SHP77 treated with DMSO at 0.1 percent for 48 hours (cell line): ENCODE results near the gene NGLY1.

ENCODE experiments used
- DNase-seq: peaks from one replicate; lab custom pipeline; 2025; lab: John Stamatoyannopoulos, UW

Gene NGLY1

DNA sequence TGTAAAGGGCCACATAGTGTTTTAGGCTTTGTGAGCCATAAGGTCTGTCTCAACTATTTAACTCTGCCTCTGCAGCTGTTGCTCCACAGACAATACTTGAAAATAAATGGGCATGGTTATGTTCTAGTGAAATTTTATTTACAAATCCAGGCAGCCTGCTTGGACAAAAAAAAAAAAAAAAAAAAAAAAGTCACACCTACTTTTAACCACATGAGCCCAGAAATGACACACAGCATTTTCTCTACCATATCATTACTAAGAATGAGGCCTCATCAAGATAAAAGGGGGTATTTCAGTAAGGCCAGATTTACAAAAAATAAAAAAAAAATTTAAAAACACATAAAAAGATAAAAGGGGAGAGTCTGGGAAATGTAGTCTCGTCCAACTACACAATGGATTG, 1.7 kb upstream of the NGLY1 start:
- no peak for DNase-seq

GRCh38 chr3:25783661-25784512, 644 bp upstream of the NGLY1 start:
- peak; percentile 24 for DNase-seq

DNA sequence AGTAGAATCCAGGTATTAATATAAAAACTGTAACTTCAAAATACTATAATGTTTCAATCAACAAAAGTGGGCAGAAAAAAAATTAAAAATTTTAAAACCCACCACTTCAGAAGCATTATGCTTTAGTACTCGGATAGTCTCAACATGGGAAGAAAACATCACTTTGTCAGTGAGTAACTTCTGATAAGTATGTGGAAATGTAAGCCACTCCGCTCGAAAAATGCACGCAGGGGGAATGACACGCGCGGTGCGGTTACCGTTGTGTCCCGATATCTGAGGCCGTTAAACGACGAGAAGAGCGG, 656 bp downstream of the NGLY1 start:
- no peak for DNase-seq

- DNase-seq: no peak
Measured at GRCh38 chr3:25781758-25782594, 1.3 kb downstream of the NGLY1 start.

GRCh38 chr3:25781145-25781757, 2.0 kb downstream of the NGLY1 start:
- DNase-seq: no peak

GRCh38 chr3:25780618-25781017, 2.6 kb downstream of the NGLY1 start:
- DNase-seq: no peak

- no peak for DNase-seq
Measured at GRCh38 chr3:25775936-25776335, 7.3 kb downstream of the NGLY1 start.

GRCh38 chr3:25768851-25769250, 14.4 kb downstream of the NGLY1 start:
- DNase-seq: no peak

DNA sequence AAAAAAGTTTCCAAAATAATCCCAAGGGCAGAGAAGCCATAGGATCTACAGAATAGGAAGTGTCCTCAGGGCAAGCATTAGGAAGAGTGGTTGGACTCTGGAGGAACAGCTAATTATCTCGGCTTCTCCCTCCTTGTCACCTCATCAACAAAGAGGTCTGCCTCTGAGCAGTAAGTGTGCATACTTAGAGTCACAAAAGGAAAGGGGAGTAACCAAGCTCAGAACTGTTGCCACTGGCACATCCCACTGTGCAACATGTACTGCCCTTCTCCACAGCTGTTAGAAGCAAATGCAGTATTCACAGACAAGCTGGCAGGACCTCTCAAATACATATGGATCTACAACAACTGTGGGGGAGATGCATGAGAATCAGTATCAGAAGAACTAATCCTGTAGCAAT, 31.5 kb downstream of the NGLY1 start:
- DNase-seq: no peak

- no peak for DNase-seq
Measured at GRCh38 chr3:25751048-25751447, 32.2 kb downstream of the NGLY1 start.

DNA sequence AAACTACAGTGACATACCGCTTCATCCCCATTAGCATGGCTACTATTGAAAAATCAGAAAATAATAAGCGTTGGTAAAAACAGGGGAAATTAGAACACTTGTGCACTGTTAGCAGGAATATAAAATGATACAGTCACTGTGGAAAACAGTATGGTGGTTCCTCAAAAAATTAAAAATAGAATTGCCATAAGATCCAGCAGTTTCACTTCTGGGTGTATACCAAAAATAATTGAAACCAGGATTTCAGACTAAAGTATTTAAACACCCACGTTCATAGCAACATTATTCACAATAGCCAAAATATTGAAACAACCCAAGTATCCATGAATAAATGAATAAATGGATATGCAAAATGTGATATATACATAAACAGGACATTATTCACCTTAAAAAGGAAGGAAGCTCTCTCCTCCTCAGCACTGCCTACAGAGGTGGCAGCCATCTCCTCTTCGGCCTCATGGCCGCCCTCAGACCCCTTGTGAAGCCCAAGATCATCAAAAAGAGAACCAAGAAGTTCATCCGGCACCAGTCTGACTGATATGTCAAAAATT, 34.1 kb downstream of the NGLY1 start:
- DNase-seq: no peak

- no peak for DNase-seq
Measured at GRCh38 chr3:25748189-25748588, 35.1 kb downstream of the NGLY1 start.

- no peak for DNase-seq
Measured at GRCh38 chr3:25747033-25747432, 36.2 kb downstream of the NGLY1 start.

DNA sequence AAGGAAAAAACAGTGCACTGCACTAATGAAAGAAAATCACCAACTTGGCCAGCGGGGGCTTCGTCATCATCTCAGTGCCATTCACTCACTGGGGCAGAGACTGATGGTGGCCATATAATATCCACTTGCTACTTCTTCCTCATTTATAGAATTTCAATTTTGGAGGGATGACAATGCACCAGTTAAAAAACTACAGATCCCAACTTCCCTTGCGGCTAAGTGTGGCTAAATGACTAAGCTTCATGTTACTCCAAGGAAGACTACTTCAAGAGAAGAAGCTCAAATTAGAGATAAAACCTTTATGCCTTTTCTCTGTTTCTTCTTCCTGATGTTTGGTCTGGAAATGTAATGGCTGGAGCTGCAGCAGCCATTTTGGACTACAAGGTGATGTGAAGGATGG, 38.8 kb downstream of the NGLY1 start:
- DNase-seq: no peak

- DNase-seq: no peak
Measured at GRCh38 chr3:25728101-25728500, 55.1 kb downstream of the NGLY1 start.

- DNase-seq: no peak
Measured at GRCh38 chr3:25727316-25727715, 55.9 kb downstream of the NGLY1 start.

GRCh38 chr3:25725810-25726209, 57.4 kb downstream of the NGLY1 start:
- no peak for DNase-seq

DNA sequence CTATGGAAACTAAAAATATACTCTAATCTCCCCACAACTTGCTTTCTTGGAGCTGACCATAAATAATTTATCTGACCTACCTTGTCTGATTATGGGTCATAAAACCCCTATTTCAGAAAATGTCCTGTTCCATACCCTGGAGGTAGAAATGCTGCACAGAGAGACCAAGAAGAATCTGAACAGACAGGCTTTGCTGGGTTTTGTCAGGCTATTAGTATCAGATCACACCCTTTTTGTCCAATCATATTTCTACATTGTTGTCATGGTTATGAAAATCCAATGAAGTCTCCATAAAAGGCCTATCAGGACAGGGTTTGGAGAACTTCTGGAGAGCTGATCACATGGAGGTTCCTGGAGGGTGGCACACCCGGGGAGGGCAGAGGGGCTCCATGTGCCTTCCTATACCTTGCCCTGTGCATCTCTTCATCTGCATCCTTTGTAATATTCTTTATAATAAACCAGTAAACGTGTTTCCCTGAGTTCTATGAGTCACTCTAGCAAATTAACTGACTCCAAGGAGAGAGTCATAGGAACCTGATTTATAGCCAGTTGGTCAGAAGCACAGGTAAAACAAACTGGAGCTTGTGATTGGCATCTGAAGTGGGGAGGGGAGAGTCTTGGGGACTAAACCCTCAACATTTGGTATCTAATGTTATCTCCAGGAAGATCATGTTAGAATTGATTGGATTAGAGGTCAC, 58.1 kb downstream of the NGLY1 start:
- no peak for DNase-seq

DNA sequence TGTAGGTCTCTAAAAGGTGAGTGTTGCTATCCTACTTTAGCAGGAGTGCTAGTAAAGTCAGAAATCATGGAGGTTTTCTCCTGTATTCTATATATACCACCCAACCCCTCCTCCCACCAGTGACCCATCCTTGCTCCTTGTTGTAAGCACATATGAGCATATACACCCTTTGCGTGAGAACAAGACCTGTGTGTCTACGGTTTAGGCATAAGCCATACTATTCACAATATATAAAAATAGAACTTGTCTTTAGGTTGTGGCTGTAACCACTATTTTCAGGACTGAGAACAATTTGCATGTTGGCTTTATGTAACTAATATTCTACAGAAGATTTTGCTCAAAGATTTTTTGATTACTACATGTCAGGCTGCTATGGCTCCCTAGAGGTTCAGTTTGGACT, 59.4 kb downstream of the NGLY1 start:
- DNase-seq: no peak

DNA sequence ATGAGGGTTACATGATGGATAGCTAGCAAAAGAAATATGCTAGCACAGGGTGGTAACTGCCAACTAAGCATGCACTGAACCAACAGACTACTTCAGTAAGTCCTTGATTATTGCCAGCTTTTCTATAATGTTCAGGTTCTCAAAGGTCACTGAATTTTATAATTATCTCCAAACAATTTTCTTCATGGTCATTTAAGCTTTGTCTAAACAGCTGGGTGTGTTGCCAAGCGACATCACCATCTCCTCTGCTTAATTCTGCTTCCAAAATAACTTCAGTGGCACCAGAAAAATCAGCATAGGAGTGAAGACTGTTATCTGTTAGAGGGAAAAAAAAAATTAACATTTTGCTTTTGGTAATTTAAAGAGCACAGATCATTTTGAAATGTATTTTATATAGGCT, 63.9 kb downstream of the NGLY1 start:
- no peak for DNase-seq

GRCh38 chr3:25713341-25713985, 69.8 kb downstream of the NGLY1 start:
- DNase-seq: no peak

DNA sequence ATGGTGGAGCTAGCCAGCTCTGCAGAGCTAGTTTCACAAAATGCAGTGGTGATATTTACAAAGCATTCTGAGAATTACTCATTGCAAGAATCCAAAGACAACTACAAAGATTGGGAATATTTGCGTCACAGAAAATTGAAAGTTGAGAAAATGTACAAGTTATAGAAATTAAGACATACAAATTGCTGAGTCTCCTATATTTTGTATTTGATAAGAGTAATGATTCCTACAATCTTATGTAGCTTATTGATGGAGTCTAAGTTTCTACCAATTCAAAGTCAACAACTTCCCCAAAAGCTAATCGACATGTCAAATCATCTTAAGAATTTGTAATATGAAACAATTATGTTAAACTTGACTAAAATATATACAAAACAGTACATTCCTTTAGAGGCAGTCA, 72.2 kb downstream of the NGLY1 start:
- no peak for DNase-seq
